Spleen (tissue), 11 donors: ENCODE data around the gene ZMYND8. TPM values are rescaled to one million over a fixed set of nuclear protein-coding genes. Genes with fewer than 3 reads are reported as not detected.

Source experiments
- DNase-seq: peaks from one replicate; pipeline ENCODE4 v3.0.0-alpha.2; 2020
- H3K27ac ChIP-seq, 8 donors: fragments of 200-600 bp; sonication (generic) in 7 of 8; 1 replicate in 4 of 8; 2 replicates in 4 of 8; pipeline versions ENCODE4 v1.5.0 to v1.8.0; 2016 to 2021; ENCODE audit warnings: inconsistent platforms in 4 of 8, mild to moderate bottlenecking in 4 of 8, moderate library complexity in 1 of 8
- H3K27me3 ChIP-seq, 7 donors: fragments of 200-600 bp; sonication (generic) in 6 of 7; replicated peaks in 1 of 7; 1 replicate in 4 of 7; 2 replicates in 3 of 7; pipeline versions ENCODE4 v1.5.0 to v1.8.0; 2016 to 2021; ENCODE audit warnings: inconsistent platforms in 3 of 7, mild to moderate bottlenecking in 1 of 7
- H3K36me3 ChIP-seq, 6 donors: fragments of 200-600 bp; sonication (generic) in 5 of 6; 1 replicate in 4 of 6; 2 replicates in 2 of 6; pipeline versions ENCODE4 v1.5.0 to v1.8.0; 2016 to 2021; ENCODE audit warnings: inconsistent platforms in 2 of 6
- H3K4me1 ChIP-seq, 6 donors: fragments of 200-600 bp; sonication (generic) in 5 of 6; 1 replicate in 3 of 6; 2 replicates in 3 of 6; pipeline versions ENCODE4 v1.5.0 to v1.8.0; 2016 to 2021; ENCODE audit warnings: inconsistent platforms in 3 of 6
- H3K4me3 ChIP-seq, 8 donors: fragments of 200-600 bp; sonication (generic) in 7 of 8; 1 replicate in 4 of 8; 2 replicates in 4 of 8; pipeline versions ENCODE4 v1.5.0 to v1.8.0; 2016 to 2021; ENCODE audit warnings: inconsistent platforms in 4 of 8, mild to moderate bottlenecking in 4 of 8, moderate library complexity in 2 of 8
- H3K9me3 ChIP-seq, 8 donors: fragments of 200-600 bp; sonication (generic) in 7 of 8; 1 replicate in 4 of 8; 2 replicates in 4 of 8; pipeline versions ENCODE4 v1.5.0 to v1.8.0; 2016 to 2021; ENCODE audit warnings: inconsistent platforms in 4 of 8
- POLR2A ChIP-seq, 3 donors: fragments of 450-650 bp; IDR thresholded peaks; one replicate each; pipeline ENCODE4 v1.5.1; 2017; ENCODE audit warnings: antibody characterized with exemption in 3 of 3, mild to moderate bottlenecking in 1 of 3
- POLR2AphosphoS5 ChIP-seq, 3 donors: sonication (generic); formaldehyde crosslinking; IDR thresholded peaks; one replicate each; pipeline ENCODE4 v1.5.1; 2017; ENCODE audit warnings: antibody characterized with exemption in 3 of 3
- WGBS, 5 donors: extraction: QIAGEN DNeasy Blood & Tissue Kit in 3 of 5; methylation state at CpG; one replicate each; pipeline versions ENCODE4 v1.1.5 to v1.1.7; 2013 to 2018; 5-methylcytosine and 5-hydroxymethylcytosine counted together
- intact Hi-C: fragments of 100-400 bp; cut with DNase I; formaldehyde crosslinking; loops from one replicate; pipeline ENCODE4 v1.15.0; 2023; ENCODE audit warnings: low total_unique reads
- polyA plus RNA-seq, 3 donors: library from polyadenylated mRNA; stranded (reverse); fragments of 200-250 nt; gene quantifications; one replicate each; pipeline ENCODE4 v1.2.1, GENCODE V29; 2013
- total RNA-seq, 7 donors: library from RNA; depleted of rRNA in 3 of 7; stranded (reverse); fragments of >200 nt in 3 of 7; fragmentation: NEBNext Ultra II Directional in 4 of 7; extraction: Animal tissue kit (Norgen Biotek cat#: 25700) in 4 of 7; gene quantifications; one replicate each; pipeline versions ENCODE4 v1.1.0 to v1.2.1, GENCODE V29; 2016 to 2021
- TF ChIP-seq, protein P1 (sequence below), 11 experiments: fragments of 200-600 bp in 7 of 11; fragments of 450-650 bp in 4 of 11; sonication (generic) in 4 of 11; IDR thresholded peaks in 8 of 11; conservative IDR thresholded peaks in 3 of 11; 1 replicate in 7 of 11; 2 replicates in 4 of 11; pipeline versions ENCODE4 v1.4.0 to v1.8.0; 2016 to 2021; ENCODE audit warnings: antibody characterized with exemption in 11 of 11, inconsistent platforms in 4 of 11, mild to moderate bottlenecking in 1 of 11
- donor health status: healthy with polysubstance abuse.
- donor health status: DM: no; HTN: no; CAD: no; lungs with moderate emphysema.
- donor health status: DM: no; HTN: no; CAD: no.
- donor health status: Bipolar disorder and iron deficiency.
- donor health status: healthy.
- donor health status: DM: no; HTN: no; CAD: no.
- donor health status: DM: yes; HTN: yes; CAD: no.

ZMYND8 gene
- total and polyA plus RNA-seq, 10 donors: 12.5 to 64.0 (median 46.8) TPM

DNA sequence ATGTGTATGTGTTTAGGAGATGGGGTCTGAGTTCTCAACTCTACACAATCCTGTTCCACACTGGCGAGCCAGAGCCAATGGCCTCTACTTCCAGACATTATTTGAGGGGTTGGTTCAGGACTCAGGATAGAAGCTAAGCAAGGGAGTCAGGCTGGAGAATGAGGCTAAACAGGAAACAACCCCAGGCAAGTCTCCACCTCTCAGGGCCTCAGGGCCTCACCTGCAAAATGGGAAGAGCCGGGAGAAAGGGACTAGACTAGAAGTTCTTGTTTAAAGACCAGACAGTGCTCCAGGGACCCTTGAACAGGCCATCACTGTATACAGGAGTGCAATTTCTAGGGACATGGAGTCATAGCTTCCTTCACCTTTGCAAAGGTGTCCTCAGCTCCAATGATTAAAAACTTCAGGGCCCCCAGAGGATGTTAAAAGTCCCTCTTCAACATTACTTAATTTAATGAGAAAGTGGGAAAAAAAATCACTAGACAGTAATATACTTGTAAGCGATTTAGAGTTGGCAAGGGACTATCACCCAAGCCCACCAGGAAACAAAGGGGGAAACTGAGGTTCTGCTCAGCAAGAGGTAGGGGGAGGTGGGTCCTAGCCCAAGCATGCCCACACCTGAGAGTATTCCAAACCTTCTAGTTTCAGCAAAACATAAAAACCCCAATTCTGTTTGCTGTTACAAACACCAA, 41.7 kb downstream of the ZMYND8 start:
- Histone ChIP-seq H3K9me3 (no peaks in the 10 kb centered on the region), H3K36me3 (peaks cover 0 to 38% (median 6%) of the 10 kb centered on the region in 6 donors), H3K27me3 (no peaks in the 10 kb centered on the region), H3K4me3 (no peak overlapping the region), H3K27ac (peak overlapping the region; percentile 4 to 96 (median 90)), H3K4me1 (peaks cover 32 to 89% (median 66%) of the 10 kb centered on the region in 6 donors)
- DNase-seq: no peak
- TF ChIP-seq POLR2A (IDR thresholded peaks at IDR 0.05): no peak
- TF ChIP-seq POLR2AphosphoS5 (IDR thresholded peaks at IDR 0.05): no peak
- intact Hi-C loops: no loop called here
- 91 to 100% (median 98%) methylated on average over 3 of the region's 3 CpGs for WGBS, 5 donors

DNA sequence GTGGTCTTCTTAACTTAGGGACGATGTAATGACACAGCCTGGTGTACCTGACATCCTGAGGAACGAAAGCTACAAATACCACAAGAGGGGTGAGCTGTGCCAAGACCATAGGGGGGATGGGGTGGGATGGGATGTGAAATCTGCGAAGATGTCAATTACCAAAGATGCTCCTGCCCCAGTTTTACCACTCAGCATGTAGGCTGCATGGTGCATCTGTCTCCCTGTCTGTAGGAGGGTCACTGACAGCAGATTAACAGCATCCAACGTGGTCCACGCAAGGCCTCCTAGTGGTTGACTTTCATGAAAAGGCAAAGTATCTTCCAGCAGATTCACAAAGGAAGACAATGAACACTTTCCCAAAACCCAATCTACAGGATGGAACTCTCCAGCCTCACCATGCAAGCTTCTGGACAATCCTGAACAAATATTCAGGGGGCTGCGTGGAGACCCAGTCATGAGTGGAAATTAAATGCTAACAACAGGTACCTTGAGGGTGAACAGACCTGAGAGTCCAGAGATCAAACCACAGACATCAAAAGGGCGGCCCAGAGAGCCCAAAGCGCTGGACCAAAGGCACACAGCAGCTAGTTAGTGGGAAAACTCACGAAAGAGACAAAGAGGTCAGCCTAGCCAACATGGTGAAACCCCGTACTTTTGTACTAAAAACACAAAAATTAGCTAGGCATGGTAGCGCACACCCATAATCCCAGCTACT, 44.4 kb downstream of the ZMYND8 start:
- H3K9me3 ChIP-seq: no peaks in the 10 kb centered on the region
- H3K36me3 ChIP-seq: peaks cover 0 to 64% (median 30%) of the 10 kb centered on the region in 6 donors
- H3K4me3 ChIP-seq: no peak overlapping the region
- TF ChIP-seq POLR2A (IDR thresholded peaks at IDR 0.05): no peak
- no peak for DNase-seq
- peak overlapping the region in 4 of 8 donors; percentile 21 to 91 (median 74) for H3K27ac ChIP-seq
- intact Hi-C loops: no loop called here
- peaks cover 6 to 70% (median 40%) of the 10 kb centered on the region in 6 donors for H3K4me1 ChIP-seq
- no peaks in the 10 kb centered on the region for H3K27me3 ChIP-seq
- 93 to 98% (median 94%) methylated on average over 11 of the region's 11 CpGs for WGBS, 5 donors

DNA sequence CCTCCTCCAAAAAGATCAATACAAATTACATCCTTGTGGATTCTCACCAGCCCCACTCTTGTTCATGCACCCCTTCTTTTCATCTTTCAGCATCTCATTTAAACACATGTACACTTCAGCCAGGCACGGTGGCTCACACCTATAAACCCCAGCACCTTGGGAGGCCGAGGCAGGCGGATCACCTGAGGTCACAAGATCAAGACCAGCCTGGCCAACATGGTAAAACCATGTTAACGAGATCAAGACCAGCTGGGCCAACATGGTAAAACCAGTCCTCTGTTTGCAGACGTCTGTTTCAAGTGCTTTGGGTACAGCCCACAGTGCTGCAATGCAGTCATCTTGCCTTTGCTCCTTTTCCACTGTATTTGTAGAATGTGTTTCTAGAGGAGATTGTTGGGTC, 45.3 kb downstream of the ZMYND8 start:
- intact Hi-C loops: no loop called here
- TF ChIP-seq, protein P1, sequence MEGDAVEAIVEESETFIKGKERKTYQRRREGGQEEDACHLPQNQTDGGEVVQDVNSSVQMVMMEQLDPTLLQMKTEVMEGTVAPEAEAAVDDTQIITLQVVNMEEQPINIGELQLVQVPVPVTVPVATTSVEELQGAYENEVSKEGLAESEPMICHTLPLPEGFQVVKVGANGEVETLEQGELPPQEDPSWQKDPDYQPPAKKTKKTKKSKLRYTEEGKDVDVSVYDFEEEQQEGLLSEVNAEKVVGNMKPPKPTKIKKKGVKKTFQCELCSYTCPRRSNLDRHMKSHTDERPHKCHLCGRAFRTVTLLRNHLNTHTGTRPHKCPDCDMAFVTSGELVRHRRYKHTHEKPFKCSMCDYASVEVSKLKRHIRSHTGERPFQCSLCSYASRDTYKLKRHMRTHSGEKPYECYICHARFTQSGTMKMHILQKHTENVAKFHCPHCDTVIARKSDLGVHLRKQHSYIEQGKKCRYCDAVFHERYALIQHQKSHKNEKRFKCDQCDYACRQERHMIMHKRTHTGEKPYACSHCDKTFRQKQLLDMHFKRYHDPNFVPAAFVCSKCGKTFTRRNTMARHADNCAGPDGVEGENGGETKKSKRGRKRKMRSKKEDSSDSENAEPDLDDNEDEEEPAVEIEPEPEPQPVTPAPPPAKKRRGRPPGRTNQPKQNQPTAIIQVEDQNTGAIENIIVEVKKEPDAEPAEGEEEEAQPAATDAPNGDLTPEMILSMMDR (IDR thresholded peaks at IDR 0.05 in 8 of 11, conservative IDR thresholded peaks at IDR 0.05 in 3 of 11): no peak
- TF ChIP-seq POLR2A (IDR thresholded peaks at IDR 0.05): no peak
- no peak for TF ChIP-seq POLR2AphosphoS5 (IDR thresholded peaks at IDR 0.05)
- 90 to 96% (median 93%) methylated on average over 5 of the region's 5 CpGs for WGBS, 5 donors
- Histone ChIP-seq H3K36me3 (peaks cover 0 to 74% (median 36%) of the 10 kb centered on the region in 6 donors), H3K9me3 (no peaks in the 10 kb centered on the region), H3K27ac (peak overlapping the region in 1 of 8 donors; percentile 89), H3K4me1 (peaks cover 0 to 61% (median 31%) of the 10 kb centered on the region in 6 donors), H3K4me3 (no peak overlapping the region), H3K27me3 (no peaks in the 10 kb centered on the region)
- no peak for DNase-seq

DNA sequence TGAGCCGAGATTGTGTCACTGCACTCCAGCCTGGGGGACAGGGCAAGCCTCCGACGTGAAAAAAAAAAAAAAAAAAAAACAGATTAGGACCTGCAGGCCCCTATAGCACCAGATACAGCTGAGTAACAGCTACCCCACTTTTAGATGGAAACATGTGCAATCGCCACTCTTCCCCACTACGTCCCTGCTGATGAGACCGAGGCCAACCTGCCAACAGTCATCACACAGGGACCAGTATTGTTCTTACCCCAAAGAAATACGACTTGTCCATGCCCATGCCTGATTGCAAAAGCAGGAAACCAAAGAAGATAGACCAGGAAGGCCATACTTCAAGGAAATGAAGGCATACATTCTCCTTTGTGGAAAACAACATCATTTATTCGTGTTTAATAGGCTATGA, 45.8 kb downstream of the ZMYND8 start:
- no peaks in the 10 kb centered on the region for H3K9me3 ChIP-seq
- TF ChIP-seq, protein P1 (IDR thresholded peaks at IDR 0.05 in 8 of 11, conservative IDR thresholded peaks at IDR 0.05 in 3 of 11): no peak
- TF ChIP-seq POLR2AphosphoS5 (IDR thresholded peaks at IDR 0.05): no peak
- H3K4me1 ChIP-seq: peaks cover 0 to 60% (median 26%) of the 10 kb centered on the region in 6 donors
- intact Hi-C loops: no loop called here
- no peak for DNase-seq
- 73 to 89% (median 82%) methylated on average over 8 of the region's 8 CpGs for WGBS, 5 donors
- H3K36me3 ChIP-seq: peaks cover 0 to 78% (median 41%) of the 10 kb centered on the region in 6 donors
- no peak overlapping the region for H3K4me3 ChIP-seq
- no peaks in the 10 kb centered on the region for H3K27me3 ChIP-seq
- peak overlapping the region in 2 of 8 donors; percentile 46 to 89 for H3K27ac ChIP-seq
